Thoracic aorta (tissue), 2 donors: Measurements from ENCODE around the gene EIF6. TPM values are rescaled to one million over a fixed set of nuclear protein-coding genes. Genes with fewer than 3 reads are reported as not detected.

ENCODE experiments used
- ATAC-seq: fragments of 150-250 bp; one replicate; pipeline ENCODE4 v1.8.0; 2017; ENCODE audit warnings: low read depth; ENCODE audit not compliant: insufficient number of reproducible peaks, low FRiP score
- DNase-seq: peaks from one replicate; pipeline ENCODE4 v3.0.0-alpha.2; 2020; ENCODE audit warnings: low spot score
- H3K27ac ChIP-seq, 2 donors: fragments of 200-600 bp; sonication (generic); 1 replicate in 1 of 2; 2 replicates in 1 of 2; pipeline ENCODE4 v1.5.1; 2016; ENCODE audit warnings: mild to moderate bottlenecking in 2 of 2, moderate library complexity in 2 of 2
- H3K27me3 ChIP-seq: fragments of 200-600 bp; sonication (generic); replicated peaks from 2 replicates; pipeline ENCODE4 v1.6.0; 2016; ENCODE audit warnings: mild to moderate bottlenecking; ENCODE audit not compliant: insufficient read depth
- H3K36me3 ChIP-seq: fragments of 200-600 bp; sonication (generic); one replicate; pipeline ENCODE4 v1.5.1; 2016
- H3K4me1 ChIP-seq, 2 donors: fragments of 200-600 bp; sonication (generic); 1 replicate in 1 of 2; 2 replicates in 1 of 2; pipeline versions ENCODE4 v1.5.1 to v1.6.0; 2016; ENCODE audit warnings: low read depth in 2 of 2, mild to moderate bottlenecking in 1 of 2; ENCODE audit not compliant: control insufficient read depth in 1 of 2
- H3K4me3 ChIP-seq: fragments of 200-600 bp; sonication (generic); 2 replicates; pipeline ENCODE4 v1.5.1; 2016; ENCODE audit warnings: mild to moderate bottlenecking
- H3K9me3 ChIP-seq: fragments of 200-600 bp; sonication (generic); 2 replicates; pipeline ENCODE4 v1.5.1; 2016
- CTCF ChIP-seq: fragments of 200-600 bp; sonication (generic); IDR thresholded peaks from one replicate; pipeline ENCODE4 v1.5.1; 2019; ENCODE audit warnings: antibody characterized with exemption
- total RNA-seq, 2 donors: library from RNA; depleted of rRNA; stranded (reverse); fragments of >200 nt; gene quantifications; one replicate each; pipeline versions ENCODE4 v1.1.0 to v1.2.3, GENCODE V29; 2016

The EIF6 gene
- total RNA-seq, 2 donors from 2014 or later, result 46.2 to 76.6 TPM

DNA sequence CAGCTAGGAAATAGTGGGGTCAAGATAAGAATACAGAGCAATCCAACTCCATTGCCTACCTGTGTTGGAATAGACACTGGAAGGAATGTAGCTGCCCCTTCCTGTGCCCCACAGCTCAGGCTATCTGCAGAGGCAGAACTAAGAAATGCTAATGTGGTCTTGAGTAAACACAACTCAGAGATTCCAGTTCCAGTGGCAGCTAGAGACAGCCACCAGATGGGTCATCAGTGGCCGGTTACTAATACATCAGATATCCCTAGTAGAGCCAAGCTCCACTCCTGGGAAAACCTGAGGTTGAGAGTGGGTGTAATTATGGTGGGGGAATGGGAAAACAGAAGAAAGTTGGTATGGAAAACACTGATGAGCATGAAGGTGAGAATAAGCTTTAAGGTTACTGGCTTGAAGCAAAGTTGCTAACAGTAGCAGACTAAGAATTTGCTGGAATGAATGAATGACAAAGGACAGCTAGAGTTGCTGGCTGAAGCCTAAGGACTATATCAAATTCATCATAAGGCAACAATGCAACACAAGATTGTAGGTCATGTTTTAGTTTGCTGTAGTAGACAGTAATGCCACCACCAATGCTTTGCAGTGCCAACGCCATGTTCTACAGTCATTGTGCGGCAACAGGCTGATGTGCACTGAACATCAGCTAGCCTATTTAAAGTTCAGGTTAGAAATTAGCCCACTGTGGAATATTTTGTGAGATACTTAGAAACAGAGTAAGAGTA lies 36.0 kb upstream of the EIF6 start:
- DNase-seq (no peak), ATAC-seq (no peak)
- H3K9me3 ChIP-seq, result no peaks in the 10 kb centered on the region
- no peaks in the 10 kb centered on the region for H3K36me3 ChIP-seq
- no peak overlapping the region for H3K27ac ChIP-seq
- TF ChIP-seq CTCF, result no peak
- H3K27me3 ChIP-seq, result no peaks in the 10 kb centered on the region
- no peak overlapping the region for H3K4me3 ChIP-seq
- H3K4me1 ChIP-seq, result peaks cover 6 to 8% of the 10 kb centered on the region in 2 donors

- ATAC-seq, result no peak
These were observed 35.3 kb upstream of the EIF6 start for GRCh38 chr20:35319871-35320197.

GRCh38 chr20:35319192-35319870 lies 34.8 kb upstream of the EIF6 start:
- ATAC-seq (no peak), DNase-seq (no peak)
- Histone ChIP-seq H3K4me3 (no peak overlapping the region), H3K9me3 (no peaks in the 10 kb centered on the region), H3K36me3 (no peaks in the 10 kb centered on the region), H3K4me1 (peaks cover 6 to 8% of the 10 kb centered on the region in 2 donors), H3K27me3 (no peaks in the 10 kb centered on the region), H3K27ac (no peak overlapping the region)
- TF ChIP-seq CTCF, result no peak

More at GRCh38 chr20:35319871-35320197, 35.3 kb upstream of the EIF6 start:
- Histone ChIP-seq H3K4me1 (peaks cover 6 to 8% of the 10 kb centered on the region in 2 donors), H3K36me3 (no peaks in the 10 kb centered on the region), H3K27ac (no peak overlapping the region), H3K9me3 (no peaks in the 10 kb centered on the region), H3K4me3 (no peak overlapping the region), H3K27me3 (no peaks in the 10 kb centered on the region)
- DNase-seq, result no peak
- no peak for TF ChIP-seq CTCF

- TF ChIP-seq CTCF, result no peak
- ATAC-seq (no peak), DNase-seq (no peak)
- H3K9me3 ChIP-seq, result no peaks in the 10 kb centered on the region
- H3K4me1 ChIP-seq, result peaks cover 6 to 8% of the 10 kb centered on the region in 2 donors
- no peaks in the 10 kb centered on the region for H3K36me3 ChIP-seq
- H3K27ac ChIP-seq, result no peak overlapping the region
- H3K4me3 ChIP-seq, result no peak overlapping the region
- no peaks in the 10 kb centered on the region for H3K27me3 ChIP-seq
These were observed 34.1 kb upstream of the EIF6 start for GRCh38 chr20:35318502-35319157.

DNA sequence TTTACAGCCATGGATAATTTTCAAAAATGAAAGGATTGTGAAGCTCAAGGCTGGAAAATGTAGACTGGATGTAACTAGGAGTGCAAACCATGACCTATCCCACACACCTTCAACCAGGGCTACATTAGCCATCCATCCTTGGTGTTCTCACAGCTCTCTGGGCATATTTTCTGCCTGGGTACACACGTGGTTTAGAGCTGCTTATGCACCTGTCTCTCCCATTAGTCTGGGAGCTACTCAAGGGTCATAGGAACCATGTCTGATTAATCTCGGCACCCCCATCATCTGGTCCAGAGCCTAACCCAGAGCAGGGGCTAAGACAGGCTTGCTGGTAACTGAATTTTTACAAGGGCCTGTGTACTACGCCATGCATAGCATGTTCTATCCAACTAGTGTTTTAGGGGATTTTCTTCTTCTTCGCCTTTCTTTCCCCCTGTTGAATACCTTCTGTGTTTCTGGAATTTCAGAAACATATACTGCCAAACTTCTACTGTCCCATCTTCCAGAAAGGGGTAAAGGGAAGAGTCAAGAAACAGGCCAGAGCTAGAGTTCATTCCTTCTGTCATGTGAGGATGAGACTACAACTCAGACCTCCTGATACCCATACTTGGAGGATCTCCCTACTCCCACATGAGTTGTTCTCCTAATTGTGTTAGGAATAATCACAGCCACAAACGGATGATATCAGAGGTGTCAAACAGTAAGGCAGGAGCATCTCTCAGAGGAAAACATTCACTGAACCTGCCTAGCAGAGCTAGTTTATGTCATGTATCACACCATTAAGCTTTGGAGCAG lies 33.0 kb upstream of the EIF6 start:
- Histone ChIP-seq H3K36me3 (no peaks in the 10 kb centered on the region), H3K4me1 (peaks cover 6 to 8% of the 10 kb centered on the region in 2 donors), H3K4me3 (no peak overlapping the region), H3K27ac (no peak overlapping the region), H3K9me3 (no peaks in the 10 kb centered on the region), H3K27me3 (no peaks in the 10 kb centered on the region)
- no peak for TF ChIP-seq CTCF
- ATAC-seq (no peak), DNase-seq (no peak)
